Measurements from ENCODE around the gene MRPL55. TPM values are rescaled to one million over a fixed set of nuclear protein-coding genes. Genes with fewer than 3 reads are reported as not detected.

MRPL55 gene
- total RNA-seq, 1 experiment from 2014 or later, result 57.1 TPM

GRCh38 chr1:228081578-228082213, 27.4 kb downstream of the MRPL55 start:
- Histone ChIP-seq H3K4me3 (replicated peaks in 1 of 2; ENCODE audit: low read depth in 1 of 2, low read length in 2 of 2) (peak overlapping the region; percentile 94 to 99), H3K9me2 (ENCODE audit: insufficient read depth) (no peaks in the 10 kb centered on the region), H3K9ac (ENCODE audit: low read length) (peak overlapping the region; percentile 100), H3K9me3 (ENCODE audit: control insufficient read depth in 1 of 2, insufficient read depth in 1 of 2, low read depth in 1 of 2, low read length in 2 of 2) (no peaks in the 10 kb centered on the region), H3K27me3 (ENCODE audit: insufficient read depth, low read length) (no peaks in the 10 kb centered on the region), H3K4me2 (ENCODE audit: low read length) (peak overlapping the region; percentile 96), H3K36me3 (ENCODE audit: control insufficient read depth in 1 of 2, insufficient read depth in 2 of 2, low read length in 2 of 2) (peaks cover 0 to 19% of the 10 kb centered on the region in 2 experiments; a peak in 1 of 4 replicates), H3K4me1 (ENCODE audit: control insufficient read depth in 1 of 2, insufficient read depth in 2 of 2, low read length in 2 of 2) (peaks cover 8 to 37% of the 10 kb centered on the region in 2 experiments; a peak in 3 of 4 replicates), H4K20me1 (ENCODE audit: insufficient read depth) (peaks cover 20% of the 10 kb centered on the region), H3K27ac (ENCODE audit: low read depth, low read length) (peak overlapping the region; percentile 92), H3K79me2 (ENCODE audit: insufficient read depth, low read length) (peaks cover 74% of the 10 kb centered on the region), H2AFZ (ENCODE audit: low read depth, low read length, poor library complexity, severe bottlenecking) (no peak overlapping the region)
- TF ChIP-seq ATF3 (IDR thresholded peaks at IDR 0.05) (no peak), TCF7L2 (IDR thresholded peaks at IDR 0.05; ENCODE audit: borderline replicate concordance, extremely low read depth, insufficient read depth, insufficient read length) (no peak), ZFX (IDR thresholded peaks at IDR 0.05) (no peak), ZBTB33 (IDR thresholded peaks at IDR 0.05; ENCODE audit: extremely low read depth, insufficient replicate concordance, low read length) (no peak), POLR2A (IDR thresholded peaks at IDR 0.05; ENCODE audit: borderline replicate concordance, extremely low read depth, insufficient read depth, insufficient read length) (no peak), EZH2phosphoT487 (IDR thresholded peaks at IDR 0.05; ENCODE audit: borderline replicate concordance) (no peak), EZH2 (IDR thresholded peaks at IDR 0.05) (no peak), JUND (IDR thresholded peaks at IDR 0.05) (no peak), SP1 (IDR thresholded peaks at IDR 0.05; ENCODE audit: low read depth) (no peak), ELF1 (IDR thresholded peaks at IDR 0.05; ENCODE audit: borderline replicate concordance, low read depth) (no peak), EGR1 (IDR thresholded peaks at IDR 0.05; ENCODE audit: low read depth) (no peak), MAX (IDR thresholded peaks at IDR 0.05) (no peak), CTCF (IDR thresholded peaks at IDR 0.05 in 2 of 3, conservative IDR thresholded peaks at IDR 0.05 in 1 of 3; ENCODE audit: borderline replicate concordance in 1 of 3, insufficient read depth in 1 of 3, low read depth in 2 of 3, low read length in 2 of 3) (no peak)
- CTCF ChIA-PET, result interaction anchor here (0.7 to 1.5 kb wide), 3 partner anchors 9 to 82 kb away, joined by 3 to 4 read pairs (median 4); no protein-coding TSS in a partner anchor
- ATAC-seq (peak; percentile 35), DNase-seq (ENCODE audit: low read depth, low spot score) (no peak)
- BruUV-seq (replicated peaks), result TSS peak; percentile 37
- RAD21 ChIA-PET (ENCODE audit: low non-redundant PET in 1 of 2, low total read pairs in 2 of 2, uncharacterized antibody in 2 of 2, unreplicated experiment in 2 of 2), result interaction anchor here (1.0 to 2.1 kb wide), 2 partner anchors 82 kb away, joined by 3 to 4 read pairs; no protein-coding TSS in a partner anchor
- POLR2A ChIA-PET, result interaction anchor here (0.7 to 1.2 kb wide), 6 partner anchors 9 to 82 kb away, joined by 3 to 4 read pairs (median 3); no protein-coding TSS in a partner anchor
- intact Hi-C loops (cut with micrococcal nuclease), result no loop called here

All from HCT116 (cell line).